Effector CD4-positive, alpha-beta T cell (primary cell): ENCODE measurements around the gene ACAD9.

Experiments used
- DNase-seq: peaks from one replicate; pipeline ENCODE4 v3.0.0-alpha.2; 2020

The ACAD9 gene

GRCh38 chr3:128940252-128940651 is 60.8 kb downstream of the ACAD9 start:
- DNase-seq = no peak

- DNase-seq = no peak
Measured at GRCh38 chr3:128942161-128942952, 62.9 kb downstream of the ACAD9 start.

- no peak for DNase-seq
Measured at GRCh38 chr3:128945041-128945877, 65.8 kb downstream of the ACAD9 start.

GRCh38 chr3:128945878-128946175 is 66.4 kb downstream of the ACAD9 start:
- DNase-seq = no peak

- DNase-seq = no peak
Measured at GRCh38 chr3:128946411-128946810, 67.0 kb downstream of the ACAD9 start.

- DNase-seq = no peak
Measured at GRCh38 chr3:128949158-128949557, 69.7 kb downstream of the ACAD9 start.

- DNase-seq = no peak
Measured at GRCh38 chr3:128950223-128950938, 71.0 kb downstream of the ACAD9 start.

GRCh38 chr3:128956440-128956839 is 77.0 kb downstream of the ACAD9 start:
- no peak for DNase-seq
